Astrocyte (in vitro differentiated cells and primary cell): ENCODE data around the gene RWDD1. TPM values are rescaled to one million over a fixed set of nuclear protein-coding genes. Genes with fewer than 3 reads are reported as not detected.

Experiments used
- DNase-seq: peaks from one replicate; pipeline ENCODE4 v3.0.0-alpha.2; 2010; ENCODE audit warnings: low read depth
- FAIRE-seq: peaks from 2 replicates; lab custom pipeline; 2011; peaks lifted over from hg19 to GRCh38; lab: Jason Lieb, UNC
- H2AFZ ChIP-seq: 2 replicates; pipeline ENCODE4 v1.6.0; 2012; ENCODE audit warnings: low read depth, low read length, inconsistent platforms
- H3K27ac ChIP-seq: 2 replicates; pipeline ENCODE4 v1.5.1; 2011; ENCODE audit warnings: low read depth, low read length, inconsistent platforms
- H3K27me3 ChIP-seq: 2 replicates; pipeline ENCODE4 v1.6.0; 2011; ENCODE audit warnings: low read length, inconsistent platforms; ENCODE audit not compliant: insufficient read depth
- H3K36me3 ChIP-seq: 2 replicates; pipeline ENCODE4 v1.5.1; 2011; ENCODE audit warnings: low read length, inconsistent platforms; ENCODE audit not compliant: insufficient read depth
- H3K4me1 ChIP-seq: 2 replicates; pipeline ENCODE4 v1.5.1; 2011; ENCODE audit warnings: low read length, inconsistent platforms; ENCODE audit not compliant: insufficient read depth
- H3K4me2 ChIP-seq: 2 replicates; pipeline ENCODE4 v1.6.0; 2012; ENCODE audit warnings: low read length, inconsistent platforms
- H3K4me3 ChIP-seq: 2 replicates; pipeline ENCODE4 v1.5.1; 2011; ENCODE audit warnings: low read depth, mild to moderate bottlenecking, low read length, inconsistent platforms; ENCODE audit not compliant: insufficient read depth
- H3K79me2 ChIP-seq: 2 replicates; pipeline ENCODE4 v1.6.0; 2012; ENCODE audit warnings: mild to moderate bottlenecking, low read length, inconsistent platforms; ENCODE audit not compliant: insufficient read depth
- H3K9ac ChIP-seq: 2 replicates; pipeline ENCODE4 v1.6.0; 2012; ENCODE audit warnings: mild to moderate bottlenecking, low read length, inconsistent platforms
- H3K9me3 ChIP-seq: 2 replicates; pipeline ENCODE4 v1.5.1; 2012; ENCODE audit warnings: low read depth, mild to moderate bottlenecking, low read length, inconsistent platforms; ENCODE audit not compliant: insufficient read depth
- H4K20me1 ChIP-seq: 2 replicates; pipeline ENCODE4 v1.6.0; 2012; ENCODE audit warnings: low read length, inconsistent platforms; ENCODE audit not compliant: insufficient read depth
- H3K27ac Mint-ChIP-seq: one replicate; pipeline ENCODE4 v1.8.0; 2021; ENCODE audit warnings: mild to moderate bottlenecking, mixed read lengths; ENCODE audit not compliant: unreplicated experiment
- H3K27me3 Mint-ChIP-seq: one replicate; pipeline ENCODE4 v1.8.0; 2021; ENCODE audit warnings: low read depth, mixed read lengths; ENCODE audit not compliant: unreplicated experiment
- H3K36me3 Mint-ChIP-seq: one replicate; pipeline ENCODE4 v1.8.0; 2021; ENCODE audit warnings: low read depth, mixed read lengths; ENCODE audit not compliant: unreplicated experiment
- H3K4me1 Mint-ChIP-seq: one replicate; pipeline ENCODE4 v1.8.0; 2021; ENCODE audit warnings: low read depth, mixed read lengths; ENCODE audit not compliant: unreplicated experiment
- H3K4me3 Mint-ChIP-seq: one replicate; pipeline ENCODE4 v1.8.0; 2021; ENCODE audit warnings: mild to moderate bottlenecking, moderate library complexity, mixed read lengths; ENCODE audit not compliant: unreplicated experiment
- H3K9me3 Mint-ChIP-seq: one replicate; pipeline ENCODE4 v1.8.0; 2021; ENCODE audit warnings: mild to moderate bottlenecking, mixed read lengths; ENCODE audit not compliant: unreplicated experiment
- EZH2 ChIP-seq: IDR thresholded peaks from 2 replicates; pipeline ENCODE4 v1.6.1; 2012; ENCODE audit warnings: mild to moderate bottlenecking, low read length, inconsistent platforms; ENCODE audit not compliant: insufficient read depth
- total RNA-seq: library from RNA; stranded (reverse); gene quantifications from 2 replicates; pipeline ENCODE4 v1.2.1, GENCODE V29; 2021
- TF ChIP-seq, protein P1 (sequence below): IDR thresholded peaks from 2 replicates; pipeline ENCODE4 v1.5.1; 2011; ENCODE audit warnings: low read depth, mild to moderate bottlenecking, inconsistent platforms, low read length, moderate library complexity; ENCODE audit not compliant: insufficient read depth

RWDD1 gene
- total RNA-seq, 1 donor from 2014 or later: 45.1 TPM

DNA sequence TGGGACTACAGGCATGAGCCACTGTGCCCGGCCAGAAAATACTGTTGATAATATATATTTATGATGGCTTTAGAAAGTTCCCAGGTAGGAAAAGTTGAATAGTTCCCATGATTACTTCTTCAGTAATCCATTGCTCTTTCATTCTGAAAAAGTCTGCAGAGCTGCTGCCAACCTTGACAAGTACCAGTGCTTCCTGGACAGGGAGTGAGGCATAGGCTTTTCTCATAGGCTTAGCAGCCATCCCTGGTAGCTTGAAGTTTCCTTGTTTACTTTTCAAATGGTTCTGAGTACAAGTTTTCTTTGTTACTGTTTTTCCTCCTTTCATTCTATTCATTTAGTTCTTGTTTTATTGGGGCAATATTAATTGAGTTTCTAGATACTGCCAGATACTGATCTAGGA is 7.8 kb downstream of the RWDD1 start:
- peaks cover 12% of the 10 kb centered on the region for H3K36me3 ChIP-seq
- H3K4me3 ChIP-seq: no peak overlapping the region
- H3K4me1 Mint-ChIP-seq: peaks cover 20% of the 10 kb centered on the region
- H3K4me1 ChIP-seq: no peaks in the 10 kb centered on the region
- FAIRE-seq (no peak), DNase-seq (no peak)
- no peak overlapping the region for H3K4me2 ChIP-seq
- H3K27ac ChIP-seq: no peak overlapping the region
- no peak overlapping the region for H2AFZ ChIP-seq
- H3K27me3 ChIP-seq: no peaks in the 10 kb centered on the region
- no peak overlapping the region for H3K27ac Mint-ChIP-seq
- H3K9ac ChIP-seq: no peak overlapping the region
- H4K20me1 ChIP-seq: peaks cover 23% of the 10 kb centered on the region
- H3K27me3 Mint-ChIP-seq: no peaks in the 10 kb centered on the region
- no peaks in the 10 kb centered on the region for H3K9me3 Mint-ChIP-seq
- peaks cover 76% of the 10 kb centered on the region for H3K79me2 ChIP-seq
- no peak overlapping the region for H3K4me3 Mint-ChIP-seq
- no peaks in the 10 kb centered on the region for H3K9me3 ChIP-seq
- H3K36me3 Mint-ChIP-seq: peaks cover 9% of the 10 kb centered on the region
- TF ChIP-seq, protein P1, sequence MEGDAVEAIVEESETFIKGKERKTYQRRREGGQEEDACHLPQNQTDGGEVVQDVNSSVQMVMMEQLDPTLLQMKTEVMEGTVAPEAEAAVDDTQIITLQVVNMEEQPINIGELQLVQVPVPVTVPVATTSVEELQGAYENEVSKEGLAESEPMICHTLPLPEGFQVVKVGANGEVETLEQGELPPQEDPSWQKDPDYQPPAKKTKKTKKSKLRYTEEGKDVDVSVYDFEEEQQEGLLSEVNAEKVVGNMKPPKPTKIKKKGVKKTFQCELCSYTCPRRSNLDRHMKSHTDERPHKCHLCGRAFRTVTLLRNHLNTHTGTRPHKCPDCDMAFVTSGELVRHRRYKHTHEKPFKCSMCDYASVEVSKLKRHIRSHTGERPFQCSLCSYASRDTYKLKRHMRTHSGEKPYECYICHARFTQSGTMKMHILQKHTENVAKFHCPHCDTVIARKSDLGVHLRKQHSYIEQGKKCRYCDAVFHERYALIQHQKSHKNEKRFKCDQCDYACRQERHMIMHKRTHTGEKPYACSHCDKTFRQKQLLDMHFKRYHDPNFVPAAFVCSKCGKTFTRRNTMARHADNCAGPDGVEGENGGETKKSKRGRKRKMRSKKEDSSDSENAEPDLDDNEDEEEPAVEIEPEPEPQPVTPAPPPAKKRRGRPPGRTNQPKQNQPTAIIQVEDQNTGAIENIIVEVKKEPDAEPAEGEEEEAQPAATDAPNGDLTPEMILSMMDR: no peak
- no peak for TF ChIP-seq EZH2

DNA sequence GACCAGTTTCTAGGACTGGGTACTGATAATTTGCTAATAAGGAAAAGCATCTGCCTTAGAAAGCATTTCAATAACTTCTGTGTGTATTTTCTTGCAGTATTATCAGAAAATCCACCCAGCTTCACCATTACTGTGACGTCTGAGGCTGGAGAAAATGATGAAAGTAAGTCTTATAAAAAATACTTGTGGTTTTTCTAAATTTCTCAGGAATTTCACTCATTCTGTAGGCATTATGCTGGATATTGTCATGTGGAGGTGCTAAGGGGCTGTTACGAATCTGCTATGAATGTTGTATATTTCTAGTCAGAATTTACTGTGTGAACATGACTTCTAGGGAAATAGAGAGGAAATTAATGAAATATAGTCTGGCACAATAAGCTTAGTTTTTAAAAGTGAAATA is 8.9 kb downstream of the RWDD1 start:
- peak overlapping the region; percentile 28 for H3K27ac ChIP-seq

DNA sequence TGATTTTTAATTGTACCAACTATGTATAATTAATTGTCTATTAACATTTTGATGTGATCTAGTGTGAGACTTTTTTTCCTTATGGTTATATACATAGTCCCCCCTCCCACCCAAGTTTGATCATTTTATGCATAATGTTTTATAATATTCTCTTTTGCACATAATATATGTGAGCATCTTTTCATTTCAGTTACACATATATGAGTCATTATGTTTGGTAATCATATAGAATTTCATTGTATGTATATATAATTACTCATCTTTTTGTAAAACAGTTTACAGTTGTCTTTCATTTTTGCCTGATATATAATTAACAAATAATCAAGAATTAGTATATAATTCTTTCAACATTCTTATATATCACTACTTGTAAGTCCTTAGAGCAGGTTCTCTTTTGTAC is 15.0 kb downstream of the RWDD1 start:
- peaks cover 3% of the 10 kb centered on the region for H3K36me3 Mint-ChIP-seq
- peaks cover 17% of the 10 kb centered on the region for H4K20me1 ChIP-seq
- TF ChIP-seq, protein P1: no peak
- TF ChIP-seq EZH2: no peak
- H2AFZ ChIP-seq: no peak overlapping the region
- H3K9me3 Mint-ChIP-seq: no peaks in the 10 kb centered on the region
- H3K9ac ChIP-seq: no peak overlapping the region
- H3K27ac ChIP-seq: no peak overlapping the region
- H3K4me1 Mint-ChIP-seq: no peaks in the 10 kb centered on the region
- no peak for FAIRE-seq
- no peaks in the 10 kb centered on the region for H3K27me3 Mint-ChIP-seq
- no peak for DNase-seq
- H3K4me3 Mint-ChIP-seq: no peak overlapping the region
- H3K79me2 ChIP-seq: peaks cover 31% of the 10 kb centered on the region
- H3K9me3 ChIP-seq: no peaks in the 10 kb centered on the region
- no peaks in the 10 kb centered on the region for H3K27me3 ChIP-seq
- H3K4me1 ChIP-seq: no peaks in the 10 kb centered on the region
- no peak overlapping the region for H3K4me3 ChIP-seq
- no peak overlapping the region for H3K4me2 ChIP-seq
- no peak overlapping the region for H3K27ac Mint-ChIP-seq
- H3K36me3 ChIP-seq: peaks cover 25% of the 10 kb centered on the region

More for the DNA sequence above, 8.9 kb downstream of the RWDD1 start:
- Histone ChIP-seq H4K20me1 (peaks cover 25% of the 10 kb centered on the region), H3K36me3 (peaks cover 14% of the 10 kb centered on the region), H3K4me3 (no peak overlapping the region), H3K9me3 (no peaks in the 10 kb centered on the region), H2AFZ (no peak overlapping the region), H3K4me2 (peak overlapping the region; percentile 14), H3K79me2 (peaks cover 70% of the 10 kb centered on the region), H3K4me1 (no peaks in the 10 kb centered on the region), H3K27me3 (no peaks in the 10 kb centered on the region), H3K9ac (no peak overlapping the region)
- Mint-ChIP-seq H3K27ac (peak overlapping the region; percentile 48), H3K4me1 (peaks cover 20% of the 10 kb centered on the region), H3K9me3 (no peaks in the 10 kb centered on the region), H3K4me3 (no peak overlapping the region), H3K36me3 (peaks cover 12% of the 10 kb centered on the region), H3K27me3 (no peaks in the 10 kb centered on the region)
- no peak for TF ChIP-seq EZH2
- TF ChIP-seq, protein P1: no peak
- FAIRE-seq: no peak
- DNase-seq: peak; percentile 69
